Mesendoderm (in vitro differentiated cells): Measurements from ENCODE around the gene RUNX3.

Source experiments
- DNase-seq: peaks from one replicate; pipeline ENCODE4 v3.0.0; 2013
- H2AK5ac ChIP-seq: 2 replicates; pipeline ENCODE4 v1.6.1; 2013; ENCODE audit warnings: low read length, inconsistent platforms
- H2BK120ac ChIP-seq: 2 replicates; pipeline ENCODE4 v1.6.1; 2013; ENCODE audit warnings: low read depth, mild to moderate bottlenecking, low read length, moderate library complexity, mixed read lengths
- H2BK15ac ChIP-seq: replicated peaks from 2 replicates; pipeline ENCODE4 v1.6.1; 2013; ENCODE audit warnings: low read depth, mild to moderate bottlenecking, moderate library complexity
- H2BK5ac ChIP-seq: 2 replicates; pipeline ENCODE4 v1.6.1; 2013; ENCODE audit warnings: low read length, inconsistent platforms
- H3K18ac ChIP-seq: 2 replicates; pipeline ENCODE4 v1.6.1; 2013; ENCODE audit warnings: mild to moderate bottlenecking, low read length, mixed read lengths
- H3K23ac ChIP-seq: one replicate; pipeline ENCODE4 v1.6.1; 2013; ENCODE audit warnings: low read length
- H3K27ac ChIP-seq: 2 replicates; pipeline ENCODE4 v1.5.1; 2013; ENCODE audit warnings: low read depth, mild to moderate bottlenecking, inconsistent platforms, low read length, moderate library complexity
- H3K27me3 ChIP-seq: 2 replicates; pipeline ENCODE4 v1.6.1; 2013; ENCODE audit warnings: low read length, control low read depth, mild to moderate bottlenecking, inconsistent platforms; ENCODE audit not compliant: insufficient read depth, poor library complexity
- H3K36me3 ChIP-seq: 2 replicates; pipeline ENCODE4 v1.6.1; 2013; ENCODE audit warnings: low read length, inconsistent platforms; ENCODE audit not compliant: control insufficient read depth, insufficient read depth
- H3K4ac ChIP-seq: one replicate; pipeline ENCODE4 v1.6.1; 2013; ENCODE audit warnings: low read depth, mild to moderate bottlenecking, low read length, moderate library complexity
- H3K4me1 ChIP-seq: 2 replicates; pipeline ENCODE4 v1.6.1; 2013; ENCODE audit warnings: low read depth, low read length, inconsistent platforms; ENCODE audit not compliant: control insufficient read depth
- H3K4me2 ChIP-seq: 2 replicates; pipeline ENCODE4 v1.6.1; 2013; ENCODE audit warnings: low read length
- H3K4me3 ChIP-seq: 2 replicates; pipeline ENCODE4 v1.5.1; 2013; ENCODE audit warnings: mild to moderate bottlenecking, low read length
- H3K56ac ChIP-seq: one replicate; pipeline ENCODE4 v1.6.1; 2013; ENCODE audit warnings: low read length
- H3K79me1 ChIP-seq: 2 replicates; pipeline ENCODE4 v1.6.1; 2013; ENCODE audit warnings: low read length, inconsistent platforms
- H3K79me2 ChIP-seq: 2 replicates; pipeline ENCODE4 v1.6.1; 2013; ENCODE audit warnings: mild to moderate bottlenecking, low read length; ENCODE audit not compliant: control insufficient read depth, insufficient read depth
- H3K9ac ChIP-seq: 2 replicates; pipeline ENCODE4 v1.6.1; 2013; ENCODE audit warnings: low read length, inconsistent platforms
- H4K5ac ChIP-seq: one replicate; pipeline ENCODE4 v1.6.1; 2013; ENCODE audit warnings: low read length
- H4K8ac ChIP-seq: one replicate; pipeline ENCODE4 v1.6.1; 2013; ENCODE audit warnings: low read depth, mild to moderate bottlenecking, control low read depth, low read length, moderate library complexity
- WGBS: extraction: QIAGEN DNeasy Blood & Tissue Kit; methylation state at CpG from one replicate; pipeline ENCODE4 v1.1.7; 2013; ENCODE audit warnings: low lambda C conversion rate, missing lambda C conversion rate; ENCODE audit not compliant: insufficient coverage; ENCODE audit errors: extremely low coverage; 5-methylcytosine and 5-hydroxymethylcytosine counted together

RUNX3 gene

DNA sequence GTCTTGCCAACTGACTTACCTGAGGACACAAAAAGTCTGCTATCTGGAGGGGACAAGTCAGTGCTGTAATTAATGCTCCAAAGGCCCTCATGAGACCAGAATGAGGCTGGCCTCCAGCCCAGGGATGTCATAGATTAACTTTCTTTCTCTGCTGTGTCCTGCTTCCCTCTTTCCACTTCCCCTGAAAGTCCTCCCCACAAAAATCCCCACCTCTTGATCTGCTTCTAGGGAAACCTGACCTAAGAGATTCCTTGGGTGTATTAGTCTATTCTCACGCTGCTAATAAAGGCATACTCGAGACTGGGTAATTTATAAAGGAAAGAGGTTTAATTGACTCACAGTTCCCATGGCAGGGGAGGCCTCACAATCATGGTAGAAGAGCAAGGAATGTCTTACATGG is 39.2 kb downstream of the RUNX3 start:
- no peak overlapping the region for H3K56ac ChIP-seq
- H3K27me3 ChIP-seq: no peaks in the 10 kb centered on the region
- no peaks in the 10 kb centered on the region for H3K4me1 ChIP-seq
- no peak overlapping the region for H4K5ac ChIP-seq
- H3K79me2 ChIP-seq: no peaks in the 10 kb centered on the region
- H4K8ac ChIP-seq: no peak overlapping the region
- no peaks in the 10 kb centered on the region for H3K79me1 ChIP-seq
- no peak overlapping the region for H3K27ac ChIP-seq
- no peak overlapping the region for H2BK120ac ChIP-seq
- H3K4me2 ChIP-seq: no peak overlapping the region
- H3K4ac ChIP-seq: no peak overlapping the region
- no peak overlapping the region for H2BK15ac ChIP-seq
- no peak overlapping the region for H3K18ac ChIP-seq
- no peak overlapping the region for H2BK5ac ChIP-seq
- no peak overlapping the region for H3K4me3 ChIP-seq
- no peaks in the 10 kb centered on the region for H3K36me3 ChIP-seq
- no peak overlapping the region for H3K9ac ChIP-seq
- no peak for DNase-seq
- H3K23ac ChIP-seq: no peak overlapping the region
- no CpG with 5 or more reads among the region's 2 CpGs for WGBS
- no peak overlapping the region for H2AK5ac ChIP-seq

DNA sequence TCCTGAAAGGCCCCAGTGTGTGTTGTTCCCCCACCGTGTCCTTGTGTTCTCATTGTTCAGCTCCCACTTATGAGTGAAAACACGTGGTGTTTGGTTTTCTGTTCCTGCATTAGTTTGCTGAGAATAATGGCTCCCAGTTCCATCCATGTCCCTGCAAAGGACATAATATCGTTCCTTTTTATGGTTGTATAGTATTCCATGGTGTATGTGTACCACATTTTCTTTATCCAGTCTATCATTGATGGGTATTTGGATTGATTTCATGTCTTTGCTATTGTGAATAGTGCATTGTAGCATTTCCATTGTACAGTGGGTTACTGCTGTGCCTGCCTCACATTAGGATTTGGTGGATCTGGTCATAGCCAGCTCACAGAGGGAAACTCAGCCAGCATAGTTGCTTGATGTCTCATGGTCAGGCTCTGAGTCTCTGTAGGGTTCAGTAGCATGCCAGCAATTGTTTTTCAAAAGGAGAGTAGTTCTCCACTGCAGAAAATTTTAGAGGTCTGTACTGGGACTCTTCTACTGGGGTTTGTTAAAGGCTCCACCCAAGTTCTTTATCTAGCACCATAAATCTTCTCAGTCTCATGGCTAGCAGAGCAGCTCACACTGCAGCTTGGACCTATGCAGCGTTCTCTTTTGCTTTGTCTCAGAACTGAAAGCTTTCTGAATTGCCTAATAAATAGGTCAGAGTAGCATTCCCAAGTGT is 41.0 kb downstream of the RUNX3 start:
- H3K4me1 ChIP-seq: no peaks in the 10 kb centered on the region
- no peaks in the 10 kb centered on the region for H3K27me3 ChIP-seq
- H2BK120ac ChIP-seq: no peak overlapping the region
- DNase-seq: no peak
- H3K4ac ChIP-seq: no peak overlapping the region
- no peak overlapping the region for H3K56ac ChIP-seq
- H3K4me2 ChIP-seq: no peak overlapping the region
- WGBS: no CpG with 5 or more reads among the region's 4 CpGs
- H3K79me2 ChIP-seq: no peaks in the 10 kb centered on the region
- no peak overlapping the region for H4K5ac ChIP-seq
- no peaks in the 10 kb centered on the region for H3K36me3 ChIP-seq
- H2BK5ac ChIP-seq: no peak overlapping the region
- H3K27ac ChIP-seq: no peak overlapping the region
- H3K23ac ChIP-seq: no peak overlapping the region
- H3K4me3 ChIP-seq: no peak overlapping the region
- no peak overlapping the region for H2BK15ac ChIP-seq
- H3K18ac ChIP-seq: no peak overlapping the region
- no peak overlapping the region for H3K9ac ChIP-seq
- H4K8ac ChIP-seq: no peak overlapping the region
- H3K79me1 ChIP-seq: no peaks in the 10 kb centered on the region
- no peak overlapping the region for H2AK5ac ChIP-seq

DNA sequence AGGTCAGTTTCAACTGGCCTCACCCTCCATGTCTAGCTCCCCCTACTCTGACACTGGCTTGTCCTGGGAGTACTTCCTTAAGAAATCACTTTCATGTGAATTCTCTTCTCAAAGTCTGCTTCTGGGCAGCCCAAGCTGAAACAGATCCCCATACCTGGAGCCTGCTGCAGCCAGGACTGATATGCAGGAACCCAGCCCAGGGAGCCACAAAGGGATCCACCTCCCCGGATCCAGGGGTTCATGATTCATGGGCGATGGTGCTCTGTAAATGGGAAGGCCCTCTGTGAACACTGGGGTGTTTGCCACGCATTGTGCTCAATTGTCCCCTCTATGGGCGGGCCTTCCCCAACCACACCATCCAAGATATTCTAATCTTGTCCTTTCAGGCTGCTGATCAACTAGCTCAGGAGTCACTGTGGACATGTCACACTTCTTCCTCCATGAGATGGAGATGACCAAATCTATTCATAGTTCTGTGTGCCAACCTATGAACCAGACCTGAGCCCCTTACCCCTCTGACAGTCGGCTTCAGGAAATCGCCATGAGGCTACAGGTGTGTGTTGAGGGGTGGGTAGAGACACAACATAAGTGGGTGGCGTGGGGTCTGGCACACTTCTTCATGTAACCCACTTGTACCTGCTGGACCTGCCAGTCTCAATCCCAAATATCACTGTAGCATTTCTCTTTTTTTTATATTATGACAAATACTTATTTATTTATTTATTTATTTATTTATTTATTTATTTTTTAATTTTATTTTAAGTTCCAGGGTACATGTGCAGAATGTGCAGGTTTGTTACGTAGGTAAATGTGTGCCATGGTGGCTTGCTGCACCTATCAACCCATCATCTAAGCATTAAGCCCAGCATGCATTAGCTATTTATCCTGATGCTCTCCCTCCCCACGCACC is 41.8 kb downstream of the RUNX3 start:
- no peak overlapping the region for H4K8ac ChIP-seq
- no peak overlapping the region for H2BK5ac ChIP-seq
- no peaks in the 10 kb centered on the region for H3K79me1 ChIP-seq
- no peak overlapping the region for H3K4ac ChIP-seq
- no peak overlapping the region for H3K9ac ChIP-seq
- H3K4me3 ChIP-seq: no peak overlapping the region
- no peaks in the 10 kb centered on the region for H3K4me1 ChIP-seq
- no peak overlapping the region for H3K56ac ChIP-seq
- no peak overlapping the region for H3K27ac ChIP-seq
- H2BK120ac ChIP-seq: no peak overlapping the region
- no peak overlapping the region for H2AK5ac ChIP-seq
- no peak for DNase-seq
- no peak overlapping the region for H3K4me2 ChIP-seq
- no CpG with 5 or more reads among the region's 9 CpGs for WGBS
- H3K79me2 ChIP-seq: no peaks in the 10 kb centered on the region
- no peak overlapping the region for H3K23ac ChIP-seq
- H4K5ac ChIP-seq: no peak overlapping the region
- no peak overlapping the region for H2BK15ac ChIP-seq
- H3K18ac ChIP-seq: no peak overlapping the region
- H3K27me3 ChIP-seq: no peaks in the 10 kb centered on the region
- no peaks in the 10 kb centered on the region for H3K36me3 ChIP-seq

DNA sequence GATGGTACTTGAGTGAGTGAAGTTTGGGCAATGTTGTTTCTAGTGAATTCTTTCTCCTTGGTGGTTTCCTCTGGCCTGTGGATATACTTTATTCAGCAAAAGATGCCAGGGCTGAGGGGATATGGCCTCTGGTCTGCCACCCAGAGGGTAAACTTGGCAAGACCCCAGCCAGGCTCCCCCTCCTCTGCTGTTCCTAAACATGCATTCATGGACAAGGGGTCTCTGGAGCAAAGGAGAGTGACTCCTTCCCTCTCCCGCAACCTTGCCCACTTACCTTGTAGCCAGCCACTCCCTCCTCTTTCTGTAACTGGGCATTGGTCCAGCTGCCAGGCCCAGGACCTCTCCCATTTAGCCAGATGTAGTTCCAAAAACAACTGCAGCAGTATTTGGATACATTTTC is 43.8 kb downstream of the RUNX3 start:
- H3K79me1 ChIP-seq: no peaks in the 10 kb centered on the region
- H2BK15ac ChIP-seq: no peak overlapping the region
- H4K8ac ChIP-seq: no peak overlapping the region
- H3K18ac ChIP-seq: no peak overlapping the region
- H3K4me3 ChIP-seq: no peak overlapping the region
- H2BK120ac ChIP-seq: no peak overlapping the region
- H3K56ac ChIP-seq: no peak overlapping the region
- H3K79me2 ChIP-seq: no peaks in the 10 kb centered on the region
- H3K4me2 ChIP-seq: no peak overlapping the region
- no peaks in the 10 kb centered on the region for H3K27me3 ChIP-seq
- no peak overlapping the region for H4K5ac ChIP-seq
- H3K4ac ChIP-seq: no peak overlapping the region
- H3K36me3 ChIP-seq: no peaks in the 10 kb centered on the region
- H2AK5ac ChIP-seq: no peak overlapping the region
- no peak for DNase-seq
- no CpG with 5 or more reads among the region's 1 CpG for WGBS
- no peak overlapping the region for H3K23ac ChIP-seq
- H3K27ac ChIP-seq: no peak overlapping the region
- no peaks in the 10 kb centered on the region for H3K4me1 ChIP-seq
- H3K9ac ChIP-seq: no peak overlapping the region
- no peak overlapping the region for H2BK5ac ChIP-seq

DNA sequence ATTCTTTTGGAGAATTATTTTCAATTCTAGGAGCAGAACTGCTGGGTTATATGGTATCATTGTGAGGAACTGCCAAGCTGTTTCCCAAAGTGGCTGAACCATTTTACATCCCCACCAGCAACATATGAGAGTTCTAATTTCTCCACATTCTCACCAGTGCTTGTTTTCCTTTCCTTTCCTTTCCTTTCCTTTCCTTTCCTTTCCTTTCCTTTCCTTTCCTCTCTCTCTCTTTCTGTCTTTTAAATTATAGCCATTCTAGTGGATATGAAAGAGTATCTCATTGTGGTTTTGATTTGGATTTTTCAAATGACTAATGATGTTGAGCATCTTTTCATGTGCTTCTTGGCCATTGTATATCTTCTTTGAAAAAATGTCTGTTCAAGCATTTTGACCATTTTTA is 45.3 kb downstream of the RUNX3 start:
- Histone ChIP-seq H2BK120ac (no peak overlapping the region), H3K56ac (no peak overlapping the region), H3K18ac (no peak overlapping the region), H3K23ac (no peak overlapping the region), H3K4me2 (no peak overlapping the region), H3K27me3 (no peaks in the 10 kb centered on the region), H2BK5ac (no peak overlapping the region), H3K4me1 (no peaks in the 10 kb centered on the region), H3K9ac (no peak overlapping the region), H3K4ac (no peak overlapping the region), H4K8ac (no peak overlapping the region), H2BK15ac (no peak overlapping the region), H3K27ac (no peak overlapping the region), H3K4me3 (no peak overlapping the region), H4K5ac (no peak overlapping the region), H2AK5ac (no peak overlapping the region), H3K79me2 (no peaks in the 10 kb centered on the region), H3K36me3 (no peaks in the 10 kb centered on the region), H3K79me1 (no peaks in the 10 kb centered on the region)
- DNase-seq: no peak
